HG02840 (cell line): ENCODE measurements around the gene POFUT2.

ENCODE experiments used
- ATAC-seq: cut with Tn5 transposase; IDR thresholded peaks from one replicate; pipeline ENCODE4 v1.9.1; 2021; ENCODE audit warnings: mild to moderate bottlenecking, moderate library complexity, moderate number of reproducible peaks; ENCODE audit not compliant: unreplicated experiment, low FRiP score

POFUT2 gene, protein sequence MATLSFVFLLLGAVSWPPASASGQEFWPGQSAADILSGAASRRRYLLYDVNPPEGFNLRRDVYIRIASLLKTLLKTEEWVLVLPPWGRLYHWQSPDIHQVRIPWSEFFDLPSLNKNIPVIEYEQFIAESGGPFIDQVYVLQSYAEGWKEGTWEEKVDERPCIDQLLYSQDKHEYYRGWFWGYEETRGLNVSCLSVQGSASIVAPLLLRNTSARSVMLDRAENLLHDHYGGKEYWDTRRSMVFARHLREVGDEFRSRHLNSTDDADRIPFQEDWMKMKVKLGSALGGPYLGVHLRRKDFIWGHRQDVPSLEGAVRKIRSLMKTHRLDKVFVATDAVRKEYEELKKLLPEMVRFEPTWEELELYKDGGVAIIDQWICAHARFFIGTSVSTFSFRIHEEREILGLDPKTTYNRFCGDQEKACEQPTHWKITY

DNA sequence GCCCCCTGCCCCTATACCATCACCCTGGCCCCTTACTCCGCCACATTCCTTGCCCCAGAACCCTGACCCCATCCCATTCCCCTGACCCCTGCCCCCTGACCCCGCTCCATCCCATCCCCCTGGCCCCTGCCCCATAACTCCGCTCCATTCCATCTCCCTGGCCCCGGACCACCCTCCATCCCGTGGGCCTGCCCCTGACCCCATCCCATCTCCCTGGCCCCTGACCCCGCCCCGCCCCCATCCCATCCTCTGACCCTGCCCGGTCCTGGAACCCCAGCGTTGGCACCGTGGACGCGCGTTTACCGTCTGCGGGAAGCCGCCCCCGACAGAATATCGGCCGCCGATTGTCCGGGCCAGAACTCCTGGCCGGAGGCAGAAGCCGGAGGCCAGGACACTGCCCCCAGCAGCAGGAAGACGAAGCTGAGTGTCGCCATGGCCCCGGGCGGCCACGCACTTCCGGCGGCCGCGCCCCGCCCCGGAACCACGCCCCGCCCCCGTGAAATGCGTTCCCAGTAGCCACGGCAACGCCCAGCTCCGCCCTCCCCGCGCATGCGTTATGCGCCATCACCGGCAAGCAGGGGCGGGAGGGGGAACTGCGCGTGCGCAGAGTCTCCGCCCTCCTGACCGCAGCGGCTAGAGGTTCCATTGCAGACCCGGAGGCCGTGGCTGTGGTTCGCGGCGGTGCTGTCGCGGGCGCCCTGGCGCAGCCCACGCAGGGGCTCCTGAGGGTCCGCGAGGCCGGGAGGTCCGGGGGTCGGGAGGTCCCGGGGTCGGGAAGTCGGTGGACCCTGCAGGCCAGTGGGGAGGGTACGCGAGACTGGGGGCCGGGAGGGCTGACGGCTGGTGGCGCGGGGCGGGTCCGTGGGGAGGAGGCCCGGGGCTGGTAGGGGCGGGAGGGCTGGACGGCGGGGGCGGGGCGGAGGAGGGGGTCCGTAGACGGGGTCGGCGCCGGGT, at the start of gene POFUT2:
Gene POFUT2, minus strand, starts transcription at position 458 of the 954 bp plus-strand sequence. Its CDS starts 24 bp downstream, at position 434.
- peak; percentile 83 for ATAC-seq

GRCh38 chr21:45336870-45337269, 49.2 kb upstream of the POFUT2 start:
- no peak for ATAC-seq

- ATAC-seq: no peak
Measured at GRCh38 chr21:45336535-45336810, 48.8 kb upstream of the POFUT2 start.

- no peak for ATAC-seq
Measured at GRCh38 chr21:45335761-45336534, 48.3 kb upstream of the POFUT2 start.

- no peak for ATAC-seq
Measured at GRCh38 chr21:45335151-45335760, 47.6 kb upstream of the POFUT2 start.

DNA sequence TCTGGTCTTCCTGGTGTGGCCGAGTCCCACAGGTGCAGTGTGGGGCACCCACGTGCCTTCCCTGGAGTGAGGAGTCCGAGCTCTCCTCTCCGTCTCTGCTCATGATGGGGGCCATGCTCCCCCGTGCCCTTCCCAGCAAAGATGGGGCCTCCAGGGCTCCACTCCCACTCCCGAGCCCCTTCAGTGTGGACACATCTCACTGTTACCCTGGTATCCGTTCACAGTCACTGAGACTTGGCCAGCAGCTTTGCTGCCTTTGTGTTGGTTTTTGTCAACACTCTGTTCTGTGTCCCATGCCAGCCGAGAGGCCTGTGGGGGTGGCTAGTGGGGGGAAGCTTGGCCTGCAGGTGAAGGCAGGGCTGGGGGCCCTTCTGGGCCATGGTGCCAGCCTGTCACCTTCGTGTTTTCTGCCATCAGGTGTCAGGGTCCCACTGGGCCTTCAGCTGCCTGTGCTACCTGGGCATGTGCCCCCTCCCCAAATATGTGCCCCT, 46.9 kb upstream of the POFUT2 start:
- no peak for ATAC-seq

- ATAC-seq: no peak
Measured at GRCh38 chr21:45334134-45334533, 46.4 kb upstream of the POFUT2 start.

GRCh38 chr21:45333583-45334121, 46.0 kb upstream of the POFUT2 start:
- no peak for ATAC-seq

GRCh38 chr21:45332981-45333582, 45.4 kb upstream of the POFUT2 start:
- ATAC-seq: no peak

GRCh38 chr21:45332415-45332814, 44.7 kb upstream of the POFUT2 start:
- no peak for ATAC-seq

GRCh38 chr21:45331531-45332147, 43.9 kb upstream of the POFUT2 start:
- ATAC-seq: no peak

DNA sequence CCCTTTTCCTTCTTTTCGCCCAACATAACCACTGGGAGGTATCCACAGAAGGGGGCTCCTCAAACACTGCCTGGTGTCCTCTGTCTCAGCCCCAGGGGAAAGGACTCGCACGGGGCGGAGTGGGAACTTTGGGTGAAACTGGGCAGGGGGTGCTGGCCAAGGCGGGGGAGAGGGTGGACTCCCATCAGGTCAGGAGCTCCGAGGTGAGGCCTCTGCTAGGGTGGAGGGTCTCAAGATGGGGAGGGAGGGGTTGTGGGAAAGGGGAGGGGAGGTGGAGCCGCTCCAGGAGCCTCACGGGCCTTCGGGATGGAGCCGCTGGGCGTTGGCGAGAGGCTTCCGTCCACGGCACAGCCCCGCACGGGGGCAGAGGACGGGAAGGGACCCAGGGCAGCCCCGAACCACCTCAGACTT, 43.2 kb upstream of the POFUT2 start:
- no peak for ATAC-seq

DNA sequence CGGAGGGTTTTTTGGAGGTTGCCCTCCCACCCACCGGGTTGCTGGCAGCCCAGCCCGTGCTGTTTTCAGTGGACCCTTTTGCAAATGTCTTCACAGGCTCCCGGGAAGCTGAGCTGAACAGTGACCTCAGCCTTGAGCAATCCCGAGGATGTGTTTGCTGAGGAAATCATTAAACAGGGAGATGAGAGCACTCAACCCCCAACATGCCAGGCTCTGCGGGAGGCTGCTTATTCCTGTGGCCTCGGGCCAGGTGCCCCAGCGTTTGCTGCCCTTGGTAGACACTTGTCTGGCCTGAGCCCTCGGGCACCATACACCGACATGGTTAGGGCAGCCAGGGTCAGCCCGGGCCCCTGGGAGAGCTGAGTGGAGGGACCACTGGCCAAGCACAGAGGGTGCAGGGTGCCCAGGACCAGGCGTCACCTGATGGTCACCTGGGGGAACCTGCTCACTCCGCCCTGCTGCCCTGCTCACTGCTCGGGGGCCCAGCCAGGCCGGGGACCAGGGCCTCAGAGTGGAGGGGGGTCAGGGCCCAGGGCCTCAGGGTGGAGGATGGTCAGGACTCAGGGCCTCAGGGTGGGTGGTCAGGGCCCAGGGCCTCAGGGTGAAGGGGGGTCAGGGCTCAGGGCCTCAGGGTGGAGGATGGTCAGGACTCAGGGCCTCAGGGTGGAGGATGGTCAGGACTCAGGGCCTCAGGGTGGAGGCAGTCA, 42.5 kb upstream of the POFUT2 start:
- no peak for ATAC-seq

DNA sequence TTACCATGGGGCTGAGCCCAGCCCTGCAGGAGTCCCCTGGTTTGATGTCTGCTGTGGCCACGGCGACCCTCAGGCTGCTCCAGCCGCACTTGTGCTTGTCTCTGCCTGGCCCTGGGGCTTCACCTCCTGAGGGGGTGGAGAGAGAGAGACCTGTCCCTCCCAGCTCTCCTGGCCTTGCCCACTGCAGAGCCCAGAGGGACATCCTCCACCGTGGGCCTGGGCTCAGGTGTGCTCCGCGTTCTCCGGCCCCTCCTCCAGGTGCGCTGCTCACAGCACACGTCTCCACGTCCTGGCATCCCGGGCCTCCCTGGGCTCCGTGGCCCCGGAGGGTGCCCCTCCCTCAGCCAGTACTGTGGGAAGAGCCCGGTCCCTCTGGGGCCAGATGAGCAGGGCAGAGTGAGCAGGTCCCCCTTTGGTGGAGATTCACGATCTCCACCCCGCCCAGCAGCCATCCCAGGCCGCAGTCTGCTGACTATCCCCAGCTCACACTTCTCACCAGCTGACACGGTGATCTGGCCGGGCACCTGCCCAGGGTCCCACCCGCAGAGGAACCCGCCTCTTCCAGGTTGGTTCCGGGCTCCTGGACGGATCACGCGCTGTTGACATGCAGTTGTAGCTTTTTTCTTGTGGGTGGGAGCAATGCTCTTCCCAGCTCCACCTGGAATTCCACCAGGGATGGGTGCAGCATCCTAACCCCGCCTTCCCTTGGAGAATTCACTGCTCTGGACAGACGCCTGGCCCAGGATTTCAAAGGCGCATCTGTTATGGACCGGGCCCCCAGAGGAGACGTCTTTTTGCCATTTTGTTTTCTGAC, 41.8 kb upstream of the POFUT2 start:
- no peak for ATAC-seq

GRCh38 chr21:45328198-45329091, 40.8 kb upstream of the POFUT2 start:
- no peak for ATAC-seq

- ATAC-seq: no peak
Measured at GRCh38 chr21:45327441-45328197, 39.9 kb upstream of the POFUT2 start.
